NCI-H1436 (cell line): ENCODE data around the gene PDE4DIP.
"Not testable (repeated sequence)": the region's sequence is repeated elsewhere in the genome, so short reads cannot be mapped to it uniquely, and the experiment has no call there.

Source experiments
- DNase-seq: peaks from one replicate; lab custom pipeline; 2025; lab: John Stamatoyannopoulos, UW

PDE4DIP gene

GRCh38 chr1:148844220-148844619, at the start of gene PDE4DIP:
Gene PDE4DIP, plus strand, starts transcription at chr1:148844428. Its CDS starts 347 bp downstream, at chr1:148844775.
- not testable (repeated sequence) for DNase-seq

- DNase-seq = not testable (repeated sequence)
Observed at GRCh38 chr1:148808268-148808928, 35.8 kb upstream of the PDE4DIP start.

GRCh38 chr1:148808929-148809283, 35.3 kb upstream of the PDE4DIP start:
- not testable (repeated sequence) for DNase-seq

GRCh38 chr1:148822180-148822579, 22.0 kb upstream of the PDE4DIP start:
- DNase-seq = not testable (repeated sequence)

- not testable (repeated sequence) for DNase-seq
Observed at GRCh38 chr1:148823822-148824221, 20.4 kb upstream of the PDE4DIP start.

GRCh38 chr1:148825029-148825428, 19.2 kb upstream of the PDE4DIP start:
- not testable (repeated sequence) for DNase-seq

GRCh38 chr1:148828531-148828930, 15.7 kb upstream of the PDE4DIP start:
- DNase-seq = not testable (repeated sequence)

- not testable (repeated sequence) for DNase-seq
Observed at GRCh38 chr1:148828962-148829361, 15.3 kb upstream of the PDE4DIP start.

- DNase-seq = not testable (repeated sequence)
Observed at GRCh38 chr1:148829365-148829764, 14.9 kb upstream of the PDE4DIP start.

- not testable (repeated sequence) for DNase-seq
Observed at GRCh38 chr1:148841262-148841661, 3.0 kb upstream of the PDE4DIP start.

GRCh38 chr1:148844651-148845050, 423 bp downstream of the PDE4DIP start:
- DNase-seq = not testable (repeated sequence)

GRCh38 chr1:148845068-148845467, 840 bp downstream of the PDE4DIP start:
- not testable (repeated sequence) for DNase-seq

- DNase-seq = not testable (repeated sequence)
Observed at GRCh38 chr1:148850347-148850746, 6.1 kb downstream of the PDE4DIP start.

GRCh38 chr1:148850840-148851239, 6.6 kb downstream of the PDE4DIP start:
- DNase-seq = not testable (repeated sequence)

GRCh38 chr1:148851684-148852083, 7.5 kb downstream of the PDE4DIP start:
- not testable (repeated sequence) for DNase-seq

GRCh38 chr1:148853363-148853762, 9.1 kb downstream of the PDE4DIP start:
- not testable (repeated sequence) for DNase-seq

GRCh38 chr1:148854063-148854462, 9.8 kb downstream of the PDE4DIP start:
- DNase-seq = not testable (repeated sequence)

GRCh38 chr1:148855367-148855766, 11.1 kb downstream of the PDE4DIP start:
- DNase-seq = not testable (repeated sequence)

- DNase-seq = not testable (repeated sequence)
Observed at GRCh38 chr1:148860049-148860448, 15.8 kb downstream of the PDE4DIP start.

- DNase-seq = not testable (repeated sequence)
Observed at GRCh38 chr1:148860579-148861259, 16.5 kb downstream of the PDE4DIP start.

GRCh38 chr1:148862590-148862989, 18.4 kb downstream of the PDE4DIP start:
- DNase-seq = not testable (repeated sequence)

GRCh38 chr1:148868924-148869633, 24.9 kb downstream of the PDE4DIP start:
- DNase-seq = not testable (repeated sequence)

- not testable (repeated sequence) for DNase-seq
Observed at GRCh38 chr1:148869634-148869961, 25.4 kb downstream of the PDE4DIP start.
